Smooth muscle cell (in vitro differentiated cells): ENCODE data around the gene NPPC. TPM values are rescaled to one million over a fixed set of nuclear protein-coding genes. Genes with fewer than 3 reads are reported as not detected.

Source experiments
- DNase-seq: peaks from one replicate; lab custom pipeline; 2025; ENCODE audit not compliant: unreplicated experiment; lab: John Stamatoyannopoulos, UW
- H2AFZ ChIP-seq: fragments of 200-600 bp; sonication (generic); 2 replicates; pipeline ENCODE4 v1.6.0; 2016; ENCODE audit warnings: antibody characterized with exemption, low read depth, mild to moderate bottlenecking
- H3F3A ChIP-seq: fragments of 200-600 bp; sonication (generic); 2 replicates; pipeline ENCODE4 v1.6.0; 2017; ENCODE audit warnings: antibody characterized with exemption, low read depth
- H3K27ac ChIP-seq: fragments of 200-600 bp; sonication (generic); 2 replicates; pipeline ENCODE4 v1.5.1; 2016; ENCODE audit warnings: low read depth, mild to moderate bottlenecking
- H3K27me3 ChIP-seq: fragments of 200-600 bp; sonication (generic); 2 replicates; pipeline ENCODE4 v1.6.1; 2016; ENCODE audit warnings: low read depth, mild to moderate bottlenecking
- H3K36me3 ChIP-seq: fragments of 200-600 bp; sonication (generic); 2 replicates; pipeline ENCODE4 v1.5.1; 2016; ENCODE audit warnings: low read depth
- H3K4me1 ChIP-seq: fragments of 200-600 bp; sonication (generic); 2 replicates; pipeline ENCODE4 v1.5.1; 2016; ENCODE audit warnings: low read depth
- H3K4me2 ChIP-seq: fragments of 200-600 bp; sonication (generic); 2 replicates; pipeline ENCODE4 v1.6.0; 2016; ENCODE audit warnings: mild to moderate bottlenecking
- H3K4me3 ChIP-seq: fragments of 200-600 bp; sonication (generic); 2 replicates; pipeline ENCODE4 v1.5.1; 2016; ENCODE audit warnings: mild to moderate bottlenecking
- H3K79me2 ChIP-seq: fragments of 200-600 bp; sonication (generic); 2 replicates; pipeline ENCODE4 v1.6.0; 2016; ENCODE audit warnings: low read depth, mild to moderate bottlenecking
- H3K9ac ChIP-seq: fragments of 200-600 bp; sonication (generic); 2 replicates; pipeline ENCODE4 v1.6.0; 2016; ENCODE audit warnings: low read depth
- H3K9me3 ChIP-seq: fragments of 200-600 bp; sonication (generic); replicated peaks from 2 replicates; pipeline ENCODE4 v1.5.1; 2016; ENCODE audit warnings: low read depth
- H4K20me1 ChIP-seq: fragments of 200-600 bp; sonication (generic); 2 replicates; pipeline ENCODE4 v1.6.0; 2016; ENCODE audit warnings: low read depth
- WGBS: methylation state at CpG from one replicate; pipeline ENCODE4 v1.1.7; 2016; ENCODE audit warnings: low lambda C conversion rate; 5-methylcytosine and 5-hydroxymethylcytosine counted together
- polyA plus RNA-seq: library from polyadenylated mRNA; unstranded; fragments of >200 nt; fragmentation: Nextera tagmentation; extraction: Ambion mirVana; gene quantifications from 2 replicates; pipeline ENCODE4 v1.2.1, GENCODE V29; 2016
- total RNA-seq: library from RNA; depleted of rRNA; stranded (reverse); fragments of >200 nt; gene quantifications from 2 replicates; pipeline ENCODE4 v1.2.3, GENCODE V29; 2014
- TF ChIP-seq, protein P1 (sequence below): fragments of 200-600 bp; sonication (generic); IDR thresholded peaks from 2 replicates; pipeline ENCODE4 v1.5.1; 2017; ENCODE audit warnings: borderline replicate concordance, mild to moderate bottlenecking, antibody characterized with exemption; ENCODE audit not compliant: insufficient read depth, poor library complexity, severe bottlenecking

NPPC gene
- total and polyA plus RNA-seq, 2 experiments from 2014 or later: 0.21 TPM; not detected in 1

DNA sequence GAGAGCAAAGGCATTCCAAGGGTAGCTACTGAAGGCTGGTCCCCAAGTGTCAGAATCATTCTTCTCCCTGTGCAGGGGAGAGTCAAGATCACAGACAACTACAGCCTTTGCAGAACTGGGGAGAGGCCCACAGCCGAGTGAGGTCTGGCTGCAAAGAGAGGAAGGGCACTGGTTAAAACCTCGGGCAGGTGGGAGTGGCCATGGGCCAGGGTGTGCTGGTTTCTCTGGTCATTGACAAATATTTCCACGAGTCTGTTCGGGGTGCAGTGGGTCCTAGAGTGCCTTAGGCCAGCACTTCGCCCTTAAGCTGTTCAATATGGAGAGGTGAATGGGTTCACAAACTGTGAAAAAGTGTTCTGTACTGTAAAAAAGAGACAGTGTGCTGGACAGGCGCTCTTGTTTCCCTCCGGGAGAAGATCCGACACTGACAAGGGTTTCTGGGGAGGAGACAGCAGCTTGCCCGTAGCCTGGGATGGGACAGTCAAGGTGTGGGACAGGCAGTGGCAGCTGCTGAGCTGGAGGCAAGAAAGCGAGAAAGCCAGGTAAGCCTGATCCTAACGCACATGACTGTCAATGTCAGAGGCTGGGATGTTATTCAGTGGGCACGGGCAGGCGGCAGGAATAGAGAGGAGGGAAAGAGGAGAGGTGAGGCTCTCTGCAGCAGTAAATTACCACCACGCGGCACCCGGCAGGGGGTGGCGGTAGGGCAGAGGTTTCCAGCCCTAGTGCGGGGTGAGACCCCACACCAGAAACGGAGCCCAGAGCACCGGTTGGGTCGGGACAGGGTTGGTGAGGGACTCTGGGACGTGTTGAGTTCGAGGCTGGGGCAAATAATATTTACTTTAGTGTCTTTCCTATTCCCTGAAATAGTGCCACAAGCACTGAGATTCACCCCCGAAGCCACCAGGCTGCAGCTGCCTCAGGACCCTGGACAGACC is 2.0 kb downstream of the NPPC start:
- Histone ChIP-seq H3K9ac (no peak overlapping the region), H3K4me1 (peaks cover 11% of the 10 kb centered on the region), H4K20me1 (no peaks in the 10 kb centered on the region), H3K9me3 (no peaks in the 10 kb centered on the region), H3K79me2 (no peaks in the 10 kb centered on the region), H3K36me3 (no peaks in the 10 kb centered on the region), H3K27me3 (peaks cover 81% of the 10 kb centered on the region), H3F3A (no peaks in the 10 kb centered on the region), H3K4me3 (no peak overlapping the region), H3K4me2 (no peak overlapping the region), H3K27ac (no peak overlapping the region), H2AFZ (no peak overlapping the region)
- TF ChIP-seq, protein P1, sequence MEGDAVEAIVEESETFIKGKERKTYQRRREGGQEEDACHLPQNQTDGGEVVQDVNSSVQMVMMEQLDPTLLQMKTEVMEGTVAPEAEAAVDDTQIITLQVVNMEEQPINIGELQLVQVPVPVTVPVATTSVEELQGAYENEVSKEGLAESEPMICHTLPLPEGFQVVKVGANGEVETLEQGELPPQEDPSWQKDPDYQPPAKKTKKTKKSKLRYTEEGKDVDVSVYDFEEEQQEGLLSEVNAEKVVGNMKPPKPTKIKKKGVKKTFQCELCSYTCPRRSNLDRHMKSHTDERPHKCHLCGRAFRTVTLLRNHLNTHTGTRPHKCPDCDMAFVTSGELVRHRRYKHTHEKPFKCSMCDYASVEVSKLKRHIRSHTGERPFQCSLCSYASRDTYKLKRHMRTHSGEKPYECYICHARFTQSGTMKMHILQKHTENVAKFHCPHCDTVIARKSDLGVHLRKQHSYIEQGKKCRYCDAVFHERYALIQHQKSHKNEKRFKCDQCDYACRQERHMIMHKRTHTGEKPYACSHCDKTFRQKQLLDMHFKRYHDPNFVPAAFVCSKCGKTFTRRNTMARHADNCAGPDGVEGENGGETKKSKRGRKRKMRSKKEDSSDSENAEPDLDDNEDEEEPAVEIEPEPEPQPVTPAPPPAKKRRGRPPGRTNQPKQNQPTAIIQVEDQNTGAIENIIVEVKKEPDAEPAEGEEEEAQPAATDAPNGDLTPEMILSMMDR: no peak
- 73% methylated on average over 24 of the region's 24 CpGs for WGBS
- DNase-seq: no peak

DNA sequence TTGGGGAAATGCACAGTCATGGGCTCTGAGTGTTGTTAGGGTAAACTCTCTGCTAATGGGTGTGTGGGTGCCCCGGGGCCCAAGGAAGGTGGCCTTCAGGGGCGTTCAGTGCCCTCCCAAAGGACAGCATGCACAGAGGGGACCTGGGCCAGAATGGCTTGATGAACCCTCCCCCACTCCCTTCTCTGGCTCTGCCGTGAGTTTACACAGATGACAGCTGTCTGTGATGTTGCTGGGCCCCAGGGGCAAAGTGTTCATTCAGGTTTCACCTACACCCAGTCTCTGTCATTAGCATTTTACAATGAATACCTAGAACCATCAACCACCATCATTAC is 3.2 kb downstream of the NPPC start:
- DNase-seq: no peak
- WGBS: 58% methylated on average over 3 of the region's 3 CpGs
- Histone ChIP-seq H3K4me2 (no peak overlapping the region), H3K27me3 (peaks cover 69% of the 10 kb centered on the region), H3K9me3 (no peaks in the 10 kb centered on the region), H3K36me3 (no peaks in the 10 kb centered on the region), H3K79me2 (no peaks in the 10 kb centered on the region), H3F3A (no peaks in the 10 kb centered on the region), H3K9ac (no peak overlapping the region), H3K4me3 (no peak overlapping the region), H3K27ac (no peak overlapping the region), H4K20me1 (no peaks in the 10 kb centered on the region), H3K4me1 (peaks cover 11% of the 10 kb centered on the region), H2AFZ (no peak overlapping the region)
- TF ChIP-seq, protein P1: no peak

GRCh38 chr2:231922311-231923009 is 3.7 kb downstream of the NPPC start:
- H3K9ac ChIP-seq: no peak overlapping the region
- H3K36me3 ChIP-seq: no peaks in the 10 kb centered on the region
- H3K4me1 ChIP-seq: peaks cover 11% of the 10 kb centered on the region
- H3F3A ChIP-seq: no peaks in the 10 kb centered on the region
- H3K4me2 ChIP-seq: no peak overlapping the region
- H3K27me3 ChIP-seq: peaks cover 64% of the 10 kb centered on the region
- no peaks in the 10 kb centered on the region for H3K9me3 ChIP-seq
- H4K20me1 ChIP-seq: no peaks in the 10 kb centered on the region
- H2AFZ ChIP-seq: no peak overlapping the region
- H3K79me2 ChIP-seq: no peaks in the 10 kb centered on the region
- no peak for DNase-seq
- no peak overlapping the region for H3K27ac ChIP-seq
- TF ChIP-seq, protein P1: no peak
- no peak overlapping the region for H3K4me3 ChIP-seq
- 90% methylated on average over 15 of the region's 15 CpGs for WGBS
